Activated CD4-positive, alpha-beta T cell treated with anti-CD3 and anti-CD28 coated beads, Interleukin-2, amount 10 ng/mL, durations not matched to agents 7 days and 5 days (primary cell): ENCODE results near the gene RNF144A. TPM values are rescaled to one million over a fixed set of nuclear protein-coding genes. Genes with fewer than 3 reads are reported as not detected.

ENCODE experiments used
- CTCF ChIA-PET: fragments of 350-600 bp; sonication (Branson Sonifier 250); formaldehyde crosslinking; loops from one replicate; lab custom pipeline; 2021; ENCODE audit warnings: antibody characterized with exemption; lab: Charles Lee
- POLR2A ChIA-PET: fragments of 350-600 bp; sonication (Branson Sonifier 250); formaldehyde crosslinking; loops from one replicate; lab custom pipeline; 2021; ENCODE audit warnings: antibody characterized with exemption; lab: Charles Lee
- DNase-seq: peaks from one replicate; pipeline ENCODE4 v3.0.0-alpha.2; 2020
- H3K27ac Mint-ChIP-seq: one replicate; pipeline ENCODE4 v1.8.0; 2021; ENCODE audit warnings: mild to moderate bottlenecking, moderate library complexity, mixed read lengths
- H3K27me3 Mint-ChIP-seq: one replicate; pipeline ENCODE4 v1.8.0; 2021; ENCODE audit warnings: mixed read lengths
- H3K36me3 Mint-ChIP-seq: one replicate; pipeline ENCODE4 v1.8.0; 2021; ENCODE audit warnings: low read depth, mixed read lengths
- H3K4me1 Mint-ChIP-seq: one replicate; pipeline ENCODE4 v1.8.0; 2021; ENCODE audit warnings: mixed read lengths
- H3K4me3 Mint-ChIP-seq: one replicate; pipeline ENCODE4 v1.8.0; 2021; ENCODE audit warnings: mild to moderate bottlenecking, moderate library complexity, mixed read lengths
- H3K9me3 Mint-ChIP-seq: one replicate; pipeline ENCODE4 v1.8.0; 2021; ENCODE audit warnings: mixed read lengths
- total RNA-seq, 2 experiments: library from RNA; stranded (reverse); gene quantifications; one replicate each; pipeline ENCODE4 v1.2.3, GENCODE V29; 2021

The RNF144A gene
- total RNA-seq, 2 experiments from 2014 or later, result 89.6 to 101 TPM

GRCh38 chr2:6921321-6921922 lies 4.2 kb downstream of the RNF144A start:
- H3K4me1 Mint-ChIP-seq, result peaks cover 84% of the 10 kb centered on the region
- no peak overlapping the region for H3K27ac Mint-ChIP-seq
- ChIA-PET CTCF (interaction anchor here (1.0 to 3.5 kb wide), 3 partner anchors 10 to 122 kb away, joined by 3 to 14 read pairs (median 10); no protein-coding TSS in a partner anchor), POLR2A (interaction anchor here (0.6 to 0.8 kb wide), 2 partner anchors 27 to 286 kb away, joined by 3 to 6 read pairs; no protein-coding TSS in a partner anchor)
- H3K4me3 Mint-ChIP-seq, result peak overlapping the region; percentile 0
- H3K36me3 Mint-ChIP-seq, result peaks cover 66% of the 10 kb centered on the region
- H3K27me3 Mint-ChIP-seq, result no peaks in the 10 kb centered on the region
- peaks cover 7% of the 10 kb centered on the region for H3K9me3 Mint-ChIP-seq
- no peak for DNase-seq

- peaks cover 86% of the 10 kb centered on the region for H3K4me1 Mint-ChIP-seq
- POLR2A ChIA-PET, result no interaction called here
- CTCF ChIA-PET, result interaction anchor here (1.2 to 3.5 kb wide), 3 partner anchors 11 to 43 kb away, joined by 3 to 14 read pairs (median 3); no protein-coding TSS in a partner anchor
- DNase-seq, result no peak
- no peak overlapping the region for H3K4me3 Mint-ChIP-seq
- no peaks in the 10 kb centered on the region for H3K27me3 Mint-ChIP-seq
- H3K27ac Mint-ChIP-seq, result no peak overlapping the region
- H3K9me3 Mint-ChIP-seq, result peaks cover 14% of the 10 kb centered on the region
- peaks cover 72% of the 10 kb centered on the region for H3K36me3 Mint-ChIP-seq
Measured at GRCh38 chr2:6922201-6922656, 5.0 kb downstream of the RNF144A start.

- Mint-ChIP-seq H3K27ac (no peak overlapping the region), H3K9me3 (peaks cover 16% of the 10 kb centered on the region), H3K4me3 (no peak overlapping the region), H3K36me3 (peaks cover 83% of the 10 kb centered on the region), H3K27me3 (no peaks in the 10 kb centered on the region), H3K4me1 (peaks cover 92% of the 10 kb centered on the region)
- ChIA-PET POLR2A (no interaction called here), CTCF (interaction anchor here (0.5 to 1.4 kb wide), 3 partner anchors 10 to 44 kb away, joined by 3 read pairs; no protein-coding TSS in a partner anchor)
- no peak for DNase-seq
Measured at GRCh38 chr2:6923319-6923718, 6.1 kb downstream of the RNF144A start.

- DNase-seq, result no peak
- Mint-ChIP-seq H3K4me3 (no peak overlapping the region), H3K27ac (peak overlapping the region; percentile 44), H3K4me1 (peaks cover 94% of the 10 kb centered on the region), H3K9me3 (peaks cover 15% of the 10 kb centered on the region), H3K36me3 (peaks cover 85% of the 10 kb centered on the region), H3K27me3 (no peaks in the 10 kb centered on the region)
- ChIA-PET POLR2A (no interaction called here), CTCF (no interaction called here)
Measured at GRCh38 chr2:6924101-6924923, 7.1 kb downstream of the RNF144A start.

GRCh38 chr2:6924924-6925409 lies 7.8 kb downstream of the RNF144A start:
- Mint-ChIP-seq H3K9me3 (peaks cover 13% of the 10 kb centered on the region), H3K27ac (peak overlapping the region; percentile 44), H3K4me3 (no peak overlapping the region), H3K4me1 (peaks cover 94% of the 10 kb centered on the region), H3K27me3 (no peaks in the 10 kb centered on the region), H3K36me3 (peaks cover 83% of the 10 kb centered on the region)
- no peak for DNase-seq
- CTCF ChIA-PET, result no interaction called here
- POLR2A ChIA-PET, result no interaction called here

GRCh38 chr2:6926071-6926732 lies 9.0 kb downstream of the RNF144A start:
- Mint-ChIP-seq H3K4me3 (no peak overlapping the region), H3K27ac (no peak overlapping the region), H3K4me1 (peaks cover 87% of the 10 kb centered on the region), H3K9me3 (peaks cover 13% of the 10 kb centered on the region), H3K36me3 (peaks cover 80% of the 10 kb centered on the region), H3K27me3 (no peaks in the 10 kb centered on the region)
- CTCF ChIA-PET, result no interaction called here
- DNase-seq, result no peak
- POLR2A ChIA-PET, result no interaction called here

- Mint-ChIP-seq H3K4me3 (no peak overlapping the region), H3K4me1 (peaks cover 86% of the 10 kb centered on the region), H3K36me3 (peaks cover 86% of the 10 kb centered on the region), H3K27me3 (no peaks in the 10 kb centered on the region), H3K9me3 (peaks cover 16% of the 10 kb centered on the region), H3K27ac (no peak overlapping the region)
- no peak for DNase-seq
- CTCF ChIA-PET, result interaction anchor here (1.3 kb wide), 1 partner anchor 8 kb away, joined by 3 read pairs; no protein-coding TSS in a partner anchor
- POLR2A ChIA-PET, result no interaction called here
Measured at GRCh38 chr2:6927186-6927585, 10.0 kb downstream of the RNF144A start.

GRCh38 chr2:6927753-6928152 lies 10.5 kb downstream of the RNF144A start:
- H3K9me3 Mint-ChIP-seq, result peaks cover 16% of the 10 kb centered on the region
- ChIA-PET POLR2A (interaction anchor here (0.6 kb wide), 1 partner anchor 34 kb away, joined by 4 read pairs; no protein-coding TSS in a partner anchor), CTCF (interaction anchor here (1.3 kb wide), 1 partner anchor 9 kb away, joined by 3 read pairs; no protein-coding TSS in a partner anchor)
- no peaks in the 10 kb centered on the region for H3K27me3 Mint-ChIP-seq
- no peak overlapping the region for H3K4me3 Mint-ChIP-seq
- H3K4me1 Mint-ChIP-seq, result peaks cover 84% of the 10 kb centered on the region
- H3K27ac Mint-ChIP-seq, result no peak overlapping the region
- no peak for DNase-seq
- H3K36me3 Mint-ChIP-seq, result peaks cover 91% of the 10 kb centered on the region

- CTCF ChIA-PET, result interaction anchor here (1.5 kb wide), 1 partner anchor 12 kb away, joined by 7 read pairs; no protein-coding TSS in a partner anchor
- Mint-ChIP-seq H3K36me3 (peaks cover 88% of the 10 kb centered on the region), H3K4me1 (peaks cover 84% of the 10 kb centered on the region), H3K27ac (peak overlapping the region; percentile 74), H3K9me3 (peaks cover 16% of the 10 kb centered on the region), H3K27me3 (no peaks in the 10 kb centered on the region), H3K4me3 (no peak overlapping the region)
- POLR2A ChIA-PET, result interaction anchor here (0.6 kb wide), 1 partner anchor 34 kb away, joined by 4 read pairs; no protein-coding TSS in a partner anchor
- DNase-seq, result no peak
Measured at GRCh38 chr2:6928452-6928851, 11.2 kb downstream of the RNF144A start.

- DNase-seq, result no peak
- Mint-ChIP-seq H3K36me3 (peaks cover 82% of the 10 kb centered on the region), H3K27me3 (no peaks in the 10 kb centered on the region), H3K4me3 (no peak overlapping the region), H3K27ac (peak overlapping the region; percentile 27), H3K4me1 (peaks cover 83% of the 10 kb centered on the region), H3K9me3 (peaks cover 16% of the 10 kb centered on the region)
- POLR2A ChIA-PET, result no interaction called here
- CTCF ChIA-PET, result interaction anchor here (0.5 to 1.7 kb wide), 5 partner anchors 11 to 75 kb away, joined by 3 to 7 read pairs (median 4); no protein-coding TSS in a partner anchor
Measured at GRCh38 chr2:6929196-6929819, 12.1 kb downstream of the RNF144A start.

- Mint-ChIP-seq H3K4me1 (peaks cover 80% of the 10 kb centered on the region), H3K27ac (no peak overlapping the region), H3K27me3 (no peaks in the 10 kb centered on the region), H3K9me3 (peaks cover 16% of the 10 kb centered on the region), H3K4me3 (no peak overlapping the region), H3K36me3 (peaks cover 78% of the 10 kb centered on the region)
- DNase-seq, result no peak
- ChIA-PET CTCF (interaction anchor here (2.8 kb wide), 1 partner anchor 11 kb away, joined by 10 read pairs; no protein-coding TSS in a partner anchor), POLR2A (no interaction called here)
Measured at GRCh38 chr2:6930923-6931647, 13.9 kb downstream of the RNF144A start.
